Measurements from ENCODE around the gene PGGT1B.

- TF ChIP-seq CTCF (IDR thresholded peaks at IDR 0.05) (no peak), POLR2A (IDR thresholded peaks at IDR 0.05) (no peak), POLR2AphosphoS5 (IDR thresholded peaks at IDR 0.05; ENCODE audit: insufficient read depth in 1 of 2, low read depth in 1 of 2) (no peak)
These were observed 19.5 kb upstream of the PGGT1B start for GRCh38 chr5:115282131-115282530.
